UCSD-AML1 (cell line): Measurements from ENCODE around the gene NQO2.
A peak's percentile ranks its signal among the peaks of the same experiment; 100 is the strongest.

Source experiments
- DNase-seq: peaks from one replicate; lab custom pipeline; 2025; ENCODE audit not compliant: unreplicated experiment; lab: John Stamatoyannopoulos, UW

The NQO2 gene

GRCh38 chr6:2999618-3000557, at the start of gene NQO2:
TSS of gene NQO2 (plus strand) at chr6:2999894. CDS start at chr6:3006553, 6,659 bp downstream.
- DNase-seq, result peak; percentile 91

GRCh38 chr6:2950713-2951112, 49.0 kb upstream of the NQO2 start:
- no peak for DNase-seq

GRCh38 chr6:2951728-2952127, 48.0 kb upstream of the NQO2 start:
- DNase-seq, result no peak

GRCh38 chr6:2952557-2953095, 47.1 kb upstream of the NQO2 start:
- DNase-seq, result peak; percentile 48

- DNase-seq, result no peak
Observed at GRCh38 chr6:2953098-2953497, 46.6 kb upstream of the NQO2 start.

GRCh38 chr6:2956930-2957685, 42.6 kb upstream of the NQO2 start:
- no peak for DNase-seq

GRCh38 chr6:2957696-2958330, 41.9 kb upstream of the NQO2 start:
- DNase-seq, result no peak

- no peak for DNase-seq
Observed at GRCh38 chr6:2958331-2958711, 41.4 kb upstream of the NQO2 start.

- DNase-seq, result no peak
Observed at GRCh38 chr6:2958776-2959175, 40.9 kb upstream of the NQO2 start.

- DNase-seq, result no peak
Observed at GRCh38 chr6:2959909-2960719, 39.6 kb upstream of the NQO2 start.

- no peak for DNase-seq
Observed at GRCh38 chr6:2960935-2961334, 38.8 kb upstream of the NQO2 start.

- no peak for DNase-seq
Observed at GRCh38 chr6:2961506-2961905, 38.2 kb upstream of the NQO2 start.

- DNase-seq, result no peak
Observed at GRCh38 chr6:2962004-2962403, 37.7 kb upstream of the NQO2 start.

GRCh38 chr6:2962636-2963035, 37.1 kb upstream of the NQO2 start:
- DNase-seq, result no peak

GRCh38 chr6:2963756-2964155, 35.9 kb upstream of the NQO2 start:
- DNase-seq, result no peak

- DNase-seq, result no peak
Observed at GRCh38 chr6:2964793-2965505, 34.7 kb upstream of the NQO2 start.

- no peak for DNase-seq
Observed at GRCh38 chr6:2966347-2966746, 33.3 kb upstream of the NQO2 start.

GRCh38 chr6:2967936-2968335, 31.8 kb upstream of the NQO2 start:
- DNase-seq, result no peak

GRCh38 chr6:2968600-2969135, 31.0 kb upstream of the NQO2 start:
- DNase-seq, result no peak

GRCh38 chr6:2969549-2969948, 30.1 kb upstream of the NQO2 start:
- no peak for DNase-seq
